CD1c-positive myeloid dendritic cell (primary cell): ENCODE data around the gene IFT25.
"Not testable (repeated sequence)": the region's sequence is repeated elsewhere in the genome, so short reads cannot be mapped to it uniquely, and the experiment has no call there.

Experiments
- DNase-seq: peaks from one replicate; pipeline ENCODE4 v3.0.0-alpha.2; 2016; ENCODE audit errors: extremely low spot score

Gene IFT25

DNA sequence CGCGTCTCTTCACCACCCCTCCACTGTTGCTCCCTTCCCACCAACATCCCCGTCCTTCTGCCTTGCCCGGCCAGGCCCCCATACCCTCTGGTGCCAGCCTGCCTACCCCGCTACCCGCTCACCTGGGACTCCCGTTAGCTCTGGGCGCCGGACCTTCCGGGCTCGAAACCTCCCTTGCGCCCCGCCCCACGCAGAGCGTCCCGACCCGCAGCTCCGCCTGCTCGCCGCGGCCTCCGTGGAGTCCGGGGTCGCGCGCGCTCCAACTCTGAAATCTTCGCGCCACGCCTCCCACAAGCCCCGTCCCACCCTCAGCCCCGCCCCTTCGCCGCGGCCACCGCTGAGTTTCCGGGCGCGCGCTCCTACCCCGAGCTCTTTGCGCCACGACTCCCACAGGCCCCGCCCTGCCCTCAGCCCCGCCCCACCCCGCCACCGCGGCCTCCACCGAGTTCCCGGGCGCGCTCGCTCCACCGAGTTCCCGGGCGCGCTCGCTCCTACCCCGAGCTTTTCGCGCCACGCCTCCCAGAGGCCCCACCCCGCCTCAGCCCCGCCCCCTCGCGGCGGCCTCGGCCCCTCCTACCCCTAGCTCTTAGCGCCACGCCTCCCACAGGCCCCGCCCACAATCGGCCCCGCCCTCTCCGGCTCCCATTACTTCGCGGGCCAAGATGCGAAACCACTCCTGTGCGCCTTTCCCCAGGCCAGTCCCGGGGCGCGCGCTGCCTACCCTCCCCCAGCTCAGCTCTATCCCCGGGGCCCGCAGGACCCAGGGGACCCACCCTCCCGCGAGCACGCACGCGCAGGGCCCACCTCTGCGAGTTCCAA, at the start of gene IFT25:
Gene IFT25, minus strand, starts transcription at position 267 of the 819 bp plus-strand sequence. CDS start 5,617 bp downstream, outside the sequence.
- DNase-seq: peak; percentile 99

DNA sequence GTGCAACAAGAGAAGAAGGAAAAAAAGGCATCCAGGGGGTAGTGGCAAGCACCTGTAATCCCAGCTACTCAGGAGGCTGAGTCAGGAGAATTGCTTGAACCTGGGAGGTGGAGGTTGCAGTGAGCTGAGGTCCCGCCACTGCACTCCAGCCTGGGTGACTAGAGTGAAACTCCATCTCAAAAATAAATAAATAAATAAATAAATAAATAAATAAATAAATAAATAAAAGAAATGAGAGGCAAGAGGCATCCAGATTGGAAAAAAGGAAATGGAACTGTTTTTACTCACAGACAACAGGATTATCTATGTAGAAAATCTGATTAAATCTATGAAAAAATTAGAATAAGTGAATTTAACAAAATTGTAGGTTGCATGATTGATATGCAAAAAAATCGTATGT, 49.0 kb upstream of the IFT25 start:
- DNase-seq: not testable (repeated sequence)

DNA sequence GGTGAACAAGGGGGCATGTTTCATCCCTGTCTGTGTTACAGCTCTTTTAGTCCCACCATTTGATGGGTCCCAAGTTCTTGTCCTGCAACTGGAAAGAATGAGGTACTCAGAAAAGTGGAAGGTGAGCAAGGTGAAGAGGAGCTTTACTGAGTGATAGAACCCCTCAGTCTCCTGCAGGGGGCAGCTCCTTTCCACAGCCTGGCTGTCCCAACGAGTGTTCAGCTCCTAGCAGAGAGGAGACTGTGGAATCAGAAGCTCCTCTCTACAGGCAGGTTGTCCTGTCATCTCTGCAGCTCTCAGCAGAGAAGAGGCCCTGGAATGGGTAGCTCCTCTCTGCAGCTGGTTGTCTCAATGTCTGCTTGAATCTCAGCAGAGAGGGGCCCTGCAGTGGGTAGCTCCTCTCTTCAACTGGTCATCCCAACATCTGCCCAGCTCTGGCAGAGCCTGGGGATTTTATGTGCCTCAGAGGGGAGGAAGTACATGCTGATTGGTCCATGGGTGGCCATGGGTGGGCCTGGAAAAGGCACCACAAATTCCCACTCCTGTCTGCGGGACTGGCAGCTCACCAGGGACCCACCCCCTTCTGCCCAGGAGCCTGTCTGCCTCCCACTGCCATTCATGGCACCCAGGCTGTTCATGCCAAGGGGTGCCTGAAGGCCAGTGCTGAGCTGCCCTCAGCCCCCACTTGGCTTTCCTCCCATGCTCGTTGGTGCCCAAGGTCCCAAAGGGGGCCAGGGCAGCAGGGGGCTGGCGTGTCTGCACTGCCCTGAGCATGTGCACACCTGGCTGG, 46.8 kb upstream of the IFT25 start:
- DNase-seq: no peak

GRCh38 chr1:53987880-53988279, 42.4 kb upstream of the IFT25 start:
- DNase-seq: no peak

DNA sequence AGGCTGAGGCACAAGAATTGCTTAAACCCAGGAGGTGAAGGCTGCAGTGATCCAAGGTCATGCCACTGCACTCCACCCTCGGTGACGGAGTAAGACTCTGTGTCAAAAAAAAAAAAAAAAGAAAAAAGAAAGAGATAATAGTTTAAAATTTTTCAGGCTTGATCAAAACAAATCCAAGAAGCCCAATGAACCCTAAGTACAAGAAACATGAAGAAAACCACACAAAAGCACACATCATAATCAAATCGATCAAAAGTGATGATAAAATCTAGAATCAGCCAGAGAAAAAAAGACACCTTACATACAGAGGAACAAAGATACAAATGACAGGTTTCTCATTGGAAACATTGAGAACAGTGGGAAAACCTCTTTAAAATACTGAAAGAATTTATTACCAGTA, 41.0 kb upstream of the IFT25 start:
- DNase-seq: no peak

DNA sequence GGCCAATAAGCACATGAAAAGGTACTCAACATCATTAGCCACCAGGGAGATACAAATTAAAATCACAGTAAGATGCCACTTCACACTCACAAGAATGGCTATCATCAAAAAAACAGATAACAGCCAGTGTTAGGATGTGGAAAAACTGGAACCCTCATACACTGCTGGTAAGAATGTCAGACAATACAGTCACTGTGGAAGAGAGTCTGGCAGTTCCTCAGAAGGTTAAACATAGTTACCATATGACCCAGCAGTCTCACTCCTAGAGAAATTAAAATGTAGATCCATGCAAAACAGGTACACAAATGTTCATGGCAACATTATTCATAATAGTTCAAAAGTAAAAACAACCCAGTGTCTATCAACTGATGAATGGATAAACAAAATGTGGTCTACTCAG, 39.2 kb upstream of the IFT25 start:
- no peak for DNase-seq

- DNase-seq: no peak
Measured at GRCh38 chr1:53982763-53983104, 37.2 kb upstream of the IFT25 start.

GRCh38 chr1:53982034-53982762, 36.7 kb upstream of the IFT25 start:
- peak; percentile 31 for DNase-seq

GRCh38 chr1:53981220-53981619, 35.7 kb upstream of the IFT25 start:
- DNase-seq: no peak

GRCh38 chr1:53979712-53980450, 34.4 kb upstream of the IFT25 start:
- peak; percentile 16 for DNase-seq

DNA sequence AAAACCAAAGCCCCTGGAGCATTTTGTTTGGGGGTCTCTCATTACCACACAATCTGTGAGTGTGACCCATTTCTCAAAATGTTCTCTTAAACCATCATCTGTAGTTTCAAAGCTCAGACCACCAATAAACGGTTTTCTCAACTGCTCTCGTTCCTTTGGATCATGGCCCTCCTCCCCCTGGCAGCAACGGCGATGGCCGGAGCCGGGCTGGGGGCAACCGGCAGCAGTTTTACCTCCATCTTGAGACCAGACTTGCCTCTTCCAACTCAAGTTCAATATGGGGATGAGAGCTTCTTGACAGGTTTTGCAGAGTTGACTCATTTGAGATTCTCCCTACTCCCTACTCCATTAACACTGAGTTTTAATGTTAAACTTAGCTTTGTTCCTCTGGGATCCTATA, 30.4 kb upstream of the IFT25 start:
- no peak for DNase-seq

DNA sequence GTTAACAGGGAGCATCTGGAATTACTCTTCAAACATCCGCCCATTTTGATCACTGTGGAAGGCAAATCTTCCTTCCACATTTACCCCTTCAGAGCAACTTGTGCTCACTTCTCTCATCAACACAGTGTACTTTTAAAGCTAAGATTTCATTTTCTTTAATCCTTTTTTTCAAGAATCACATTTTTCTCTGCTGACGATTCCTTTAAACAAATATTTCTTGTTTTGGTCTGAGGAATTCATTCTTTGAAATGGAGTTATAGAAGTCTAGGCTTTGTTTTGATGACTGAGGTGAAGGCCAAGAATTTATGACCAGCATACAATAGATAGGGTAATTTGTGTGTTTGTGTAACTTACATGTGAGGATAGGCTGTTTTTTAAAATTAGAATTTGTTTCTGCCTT, 26.2 kb upstream of the IFT25 start:
- no peak for DNase-seq

DNA sequence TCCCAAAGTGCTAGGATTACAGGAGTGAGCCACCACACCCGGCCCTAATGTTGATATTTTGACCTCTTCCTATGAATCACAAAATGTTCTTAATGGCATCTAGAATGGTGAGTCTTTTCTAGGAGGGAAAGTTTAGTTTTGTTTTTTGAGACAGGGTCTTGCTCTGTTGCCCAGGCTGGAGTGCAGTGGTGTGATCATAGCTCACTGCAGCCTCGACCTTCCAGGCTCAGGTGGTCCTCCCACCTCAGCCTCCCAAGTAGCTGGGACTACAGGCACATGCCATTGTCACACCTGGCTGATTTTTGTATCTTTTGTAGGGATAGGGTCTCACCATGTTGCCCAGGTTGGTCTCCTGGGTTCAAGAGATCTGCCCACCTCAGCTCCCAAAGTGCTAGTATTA, 23.8 kb upstream of the IFT25 start:
- DNase-seq: not testable (repeated sequence)

DNA sequence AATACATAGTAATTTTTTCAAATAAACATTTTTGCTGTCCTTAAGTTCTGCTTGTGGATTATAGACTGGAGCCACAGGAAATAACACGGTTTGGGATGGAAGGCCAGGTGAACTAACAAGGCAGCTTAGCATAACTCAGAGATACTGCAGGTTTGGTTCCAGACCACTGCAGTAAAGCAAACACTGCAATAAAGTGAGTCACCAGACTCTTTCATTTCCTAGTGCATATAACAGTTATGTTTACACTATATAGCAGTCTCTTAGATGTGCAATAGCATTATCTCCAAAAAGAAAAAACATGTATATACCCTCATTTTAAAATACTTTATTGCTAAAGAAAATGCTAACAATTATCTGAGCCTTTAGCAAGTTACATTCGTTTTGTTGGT, 22.6 kb upstream of the IFT25 start:
- no peak for DNase-seq

GRCh38 chr1:53967409-53968124, 22.1 kb upstream of the IFT25 start:
- no peak for DNase-seq

DNA sequence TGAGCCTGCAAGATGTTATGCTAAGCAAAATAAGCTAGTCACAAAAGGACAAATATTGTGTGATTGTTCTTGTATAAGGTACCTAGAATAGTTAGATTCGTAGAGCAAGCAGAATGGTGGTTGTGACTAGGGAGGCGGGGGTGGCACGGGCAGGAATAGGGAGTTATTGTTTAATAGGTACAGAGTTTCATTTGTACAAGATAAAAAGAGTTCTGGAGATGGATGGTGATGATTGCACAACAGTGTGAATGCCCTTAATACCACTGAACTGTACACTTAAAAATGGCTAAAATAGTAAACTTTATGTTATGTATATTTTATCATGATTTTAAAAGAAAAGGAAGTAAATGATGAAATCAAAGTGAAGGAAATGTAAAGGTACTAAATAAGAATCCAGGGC, 21.3 kb upstream of the IFT25 start:
- DNase-seq: no peak

DNA sequence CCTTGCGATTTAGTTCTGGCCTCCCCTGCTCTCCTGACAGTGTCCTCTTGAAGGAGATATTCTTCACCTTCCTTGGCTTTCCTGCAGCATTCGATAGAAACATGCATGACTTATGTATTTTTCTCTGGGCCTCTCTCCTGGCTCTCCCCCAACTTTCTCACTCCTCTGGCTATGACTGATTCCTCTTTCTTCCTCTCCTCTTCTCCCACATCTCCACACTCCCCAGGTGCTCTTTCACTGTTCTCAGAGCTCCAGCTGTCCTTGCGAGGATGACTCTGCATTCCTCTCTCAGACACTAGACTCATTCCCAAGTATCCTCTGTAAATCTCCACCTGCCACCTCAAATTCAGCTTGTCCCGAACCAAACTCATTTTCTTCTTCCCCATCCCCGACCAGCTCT, 18.6 kb upstream of the IFT25 start:
- no peak for DNase-seq

DNA sequence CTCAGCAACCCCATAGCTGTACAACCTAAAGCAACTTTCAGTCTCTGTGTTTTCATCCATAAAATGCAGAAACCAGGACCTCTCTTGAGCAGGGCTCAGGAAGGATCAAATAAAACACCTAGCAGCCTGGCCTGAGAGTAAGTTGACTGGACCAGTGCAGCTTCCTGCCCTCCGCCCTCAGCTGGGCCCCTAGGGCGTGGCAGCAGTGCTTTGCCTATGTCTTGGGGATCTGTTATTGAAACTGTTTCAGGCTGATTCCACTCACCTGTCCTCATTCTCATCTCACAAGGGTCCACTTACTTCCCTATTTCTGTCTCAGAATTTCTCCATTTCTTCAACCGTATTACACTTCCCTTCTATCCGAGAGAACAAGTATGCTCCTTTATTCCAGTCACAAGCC, 18.0 kb upstream of the IFT25 start:
- DNase-seq: no peak

DNA sequence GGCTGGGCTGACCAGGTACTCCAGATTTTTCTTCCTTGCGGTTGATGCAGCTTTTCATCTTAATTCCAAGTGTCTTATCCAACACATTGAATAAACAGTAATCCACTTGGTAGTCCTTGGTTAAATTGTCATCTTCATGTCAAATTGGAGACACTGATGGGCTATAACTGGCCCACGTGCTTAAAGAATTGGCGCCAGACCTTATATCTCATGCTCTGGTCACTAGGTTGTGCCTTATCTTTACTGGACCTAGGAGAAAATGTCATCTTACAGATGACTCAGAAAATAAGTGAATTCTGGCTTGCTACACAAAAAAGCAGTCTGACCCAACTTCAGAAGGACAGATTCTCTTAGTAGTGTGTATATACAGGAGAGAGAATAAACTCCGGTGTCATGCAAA, 16.9 kb upstream of the IFT25 start:
- no peak for DNase-seq

DNA sequence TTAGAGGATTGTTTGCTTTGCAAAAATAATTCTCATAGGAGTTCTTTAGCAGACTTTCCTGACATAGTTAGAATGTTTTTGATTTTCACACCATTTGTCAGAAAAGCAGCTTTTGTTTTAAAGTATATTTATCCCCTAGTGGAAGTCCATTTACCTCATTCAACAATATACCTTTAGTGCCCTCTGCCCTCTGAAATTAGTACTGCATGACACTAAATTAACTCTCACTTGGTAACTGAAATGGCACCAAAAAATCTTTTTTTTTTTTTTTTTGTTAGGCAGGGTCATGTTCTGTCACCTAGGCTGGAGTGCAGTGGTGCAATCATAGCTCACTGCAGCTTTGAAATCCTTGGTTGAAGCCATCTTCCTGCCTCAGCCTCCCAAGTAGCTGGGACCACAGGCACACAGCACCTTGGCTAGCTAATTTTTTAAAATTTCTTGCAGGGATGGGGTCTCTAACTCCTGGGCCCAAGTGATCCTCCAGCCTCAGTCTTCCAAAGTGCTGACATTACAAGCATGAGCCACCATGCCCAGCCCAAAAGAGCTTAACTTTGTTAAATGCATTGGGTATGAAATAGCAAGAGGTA, 14.3 kb upstream of the IFT25 start:
- peak; percentile 53 for DNase-seq
